Activated B cell treated with CpG ODN at 0.5 μM for 24 hours (primary cell): ENCODE measurements around the gene TLCD3B. TPM values are rescaled to one million over a fixed set of nuclear protein-coding genes. Genes with fewer than 3 reads are reported as not detected.

Experiments
- ATAC-seq: fragments of 200-7000 bp; cut with Tn5 transposase; one replicate; pipeline ENCODE4 v1.10.0; 2021; ENCODE audit warnings: low read depth, mild to moderate bottlenecking, moderate library complexity
- CTCF ChIA-PET: fragments of 350-600 bp; sonication (Branson Sonifier 250); formaldehyde crosslinking; loops from one replicate; lab custom pipeline; 2021; ENCODE audit warnings: antibody characterized with exemption; lab: Charles Lee
- POLR2A ChIA-PET: fragments of 350-600 bp; sonication (Branson Sonifier 250); formaldehyde crosslinking; loops from one replicate; lab custom pipeline; 2021; ENCODE audit warnings: antibody characterized with exemption; lab: Charles Lee
- DNase-seq: peaks from one replicate; pipeline ENCODE4 v3.0.0; 2022
- H3K27ac Mint-ChIP-seq: one replicate; pipeline ENCODE4 v1.8.0; 2020; ENCODE audit warnings: mixed read lengths
- H3K27me3 Mint-ChIP-seq: one replicate; pipeline ENCODE4 v1.8.0; 2021; ENCODE audit warnings: mixed read lengths
- H3K36me3 Mint-ChIP-seq: one replicate; pipeline ENCODE4 v1.8.0; 2021; ENCODE audit warnings: low read depth, mixed read lengths
- H3K4me1 Mint-ChIP-seq: one replicate; pipeline ENCODE4 v1.8.0; 2021; ENCODE audit warnings: mixed read lengths
- H3K4me3 Mint-ChIP-seq: one replicate; pipeline ENCODE4 v1.8.0; 2020; ENCODE audit warnings: mild to moderate bottlenecking, mixed read lengths
- H3K9me3 Mint-ChIP-seq: one replicate; pipeline ENCODE4 v1.8.0; 2020; ENCODE audit warnings: mixed read lengths
- CTCF ChIP-seq: fragments of 200-600 bp; IDR thresholded peaks from one replicate; pipeline ENCODE4 v1.8.0; 2022; ENCODE audit warnings: antibody characterized with exemption, mild to moderate bottlenecking
- intact Hi-C: fragments of 100-400 bp; cut with micrococcal nuclease; formaldehyde crosslinking; loops from one replicate; pipeline ENCODE4 v1.15.1; 2024
- total RNA-seq: library from RNA; stranded (reverse); gene quantifications from 2 replicates; pipeline ENCODE4 v1.2.3, GENCODE V29; 2022

Gene TLCD3B
- total RNA-seq, 1 donor from 2014 or later, result not detected

DNA sequence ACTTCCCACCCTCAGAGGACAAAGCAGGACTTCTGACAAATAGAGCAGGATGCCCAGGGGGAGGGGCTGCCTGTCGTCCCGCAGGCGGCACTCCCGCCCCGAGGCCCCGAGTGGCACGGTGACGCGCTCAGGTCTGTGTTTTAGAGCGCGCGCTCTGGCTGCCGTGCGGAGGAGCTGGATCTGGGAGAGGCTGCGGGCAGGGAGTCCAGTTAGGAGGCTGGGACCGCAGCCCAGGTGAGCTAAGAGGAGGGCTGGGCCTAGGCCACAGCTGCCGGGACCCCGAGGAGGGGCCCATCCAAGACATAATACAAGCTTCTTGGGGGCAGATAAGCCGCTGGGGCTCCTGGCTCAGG, 26.7 kb downstream of the TLCD3B start:
- Mint-ChIP-seq H3K27me3 (peaks cover 4% of the 10 kb centered on the region), H3K9me3 (no peaks in the 10 kb centered on the region), H3K27ac (no peak overlapping the region), H3K36me3 (peaks cover 33% of the 10 kb centered on the region), H3K4me1 (peaks cover 5% of the 10 kb centered on the region), H3K4me3 (no peak overlapping the region)
- POLR2A ChIA-PET, result interaction anchor here (0.6 to 2.2 kb wide), 7 partner anchors 8 to 273 kb away, joined by 3 to 8 read pairs (median 4); partner anchors contain the start of genes CDIPT, INO80E and TMEM219
- DNase-seq (no peak), ATAC-seq (no peak)
- no peak for TF ChIP-seq CTCF
- intact Hi-C loops, result loop anchor here (2.0 kb wide), 1 partner anchor 142 kb away; the partner anchor contains the start of gene CDIPT
- CTCF ChIA-PET, result interaction anchor here (0.6 to 1.6 kb wide), 5 partner anchors 11 to 304 kb away, joined by 3 to 6 read pairs (median 5); no protein-coding TSS in a partner anchor

DNA sequence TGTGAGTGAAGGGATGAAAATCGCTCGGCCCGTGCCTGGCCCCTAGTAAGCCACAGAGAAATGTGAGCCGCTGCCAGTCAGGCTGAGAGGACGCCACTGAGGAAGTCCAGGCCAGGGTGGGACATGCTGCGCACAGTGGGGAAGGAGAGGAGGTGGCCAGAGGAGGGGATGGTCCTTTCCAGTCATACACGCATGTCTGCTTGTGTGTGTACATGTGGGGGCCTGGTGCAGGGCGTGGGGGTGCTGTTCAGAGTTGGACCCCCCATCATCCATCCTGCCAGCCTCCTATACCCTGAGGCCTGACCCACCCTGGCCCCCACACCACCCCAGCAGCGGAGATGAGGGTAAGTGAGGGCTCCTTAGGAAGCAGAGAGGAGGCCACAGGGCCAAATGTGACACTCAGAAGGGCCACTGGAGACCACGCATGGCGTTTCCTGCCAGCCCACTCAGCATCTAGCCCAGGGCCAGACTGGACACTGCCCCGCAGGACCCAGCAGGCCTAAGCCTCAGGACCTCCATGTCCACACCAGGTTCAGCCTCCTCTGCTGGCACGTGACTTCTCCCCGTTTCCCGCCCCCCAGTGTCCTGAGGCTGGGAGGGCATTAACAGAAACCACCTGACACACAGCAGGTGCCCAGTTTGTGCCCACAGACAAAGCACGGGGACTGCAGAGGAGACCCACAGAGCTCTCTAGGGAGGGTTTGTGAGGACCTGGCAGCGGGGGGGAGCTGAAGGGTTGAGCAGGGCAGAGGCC, 27.2 kb downstream of the TLCD3B start:
- Mint-ChIP-seq H3K27me3 (no peaks in the 10 kb centered on the region), H3K4me1 (peaks cover 5% of the 10 kb centered on the region), H3K4me3 (no peak overlapping the region), H3K27ac (no peak overlapping the region), H3K36me3 (peaks cover 38% of the 10 kb centered on the region), H3K9me3 (no peaks in the 10 kb centered on the region)
- ChIA-PET CTCF (interaction anchor here (1.0 to 1.6 kb wide), 4 partner anchors 39 to 303 kb away, joined by 3 to 5 read pairs (median 4); no protein-coding TSS in a partner anchor), POLR2A (interaction anchor here (0.6 to 2.2 kb wide), 8 partner anchors 7 to 1051 kb away, joined by 3 to 8 read pairs (median 4); partner anchors contain the start of genes INO80E and TMEM219)
- no peak for DNase-seq
- no peak for TF ChIP-seq CTCF
- intact Hi-C loops, result loop anchor here (2.0 kb wide), 1 partner anchor 141 kb away; the partner anchor contains the start of gene CDIPT
- ATAC-seq, result no peak

DNA sequence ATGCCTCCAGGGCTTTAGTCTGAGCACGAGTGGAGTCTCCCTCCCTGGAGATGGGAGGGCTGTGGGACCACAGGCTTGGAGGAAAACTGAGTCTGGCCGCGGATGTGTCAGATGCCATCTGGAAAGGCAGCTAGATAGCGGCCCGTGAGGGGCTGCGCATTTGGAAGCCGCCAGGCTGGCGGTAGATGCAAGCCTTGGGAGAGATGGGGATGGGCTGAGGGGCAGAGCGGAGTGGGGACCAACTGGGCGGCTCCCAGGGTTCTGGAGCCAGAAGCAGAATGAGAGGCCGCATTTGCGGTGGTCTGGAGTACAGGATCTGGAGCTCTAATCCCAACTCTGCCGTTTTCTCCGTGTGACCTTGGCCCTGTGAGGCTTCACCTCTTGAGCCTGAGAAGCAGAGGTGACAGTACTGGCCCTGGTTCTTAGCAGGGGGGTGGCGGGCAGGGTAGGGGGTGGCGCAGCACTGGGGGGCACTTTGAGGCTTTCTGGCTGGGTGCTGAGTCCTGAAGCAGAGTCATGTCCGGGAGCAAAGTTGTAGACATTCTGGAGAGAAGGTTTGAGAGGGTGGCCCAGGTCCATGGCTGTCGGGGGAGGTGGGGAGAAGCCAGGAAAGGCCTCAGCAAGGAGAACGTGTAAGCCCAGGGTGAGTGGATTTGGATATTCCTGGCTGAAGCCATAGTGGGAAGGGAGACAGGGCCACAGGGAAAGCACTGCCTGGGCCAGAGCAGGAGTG, 28.3 kb downstream of the TLCD3B start:
- no peaks in the 10 kb centered on the region for H3K9me3 Mint-ChIP-seq
- ChIA-PET POLR2A (interaction anchor here (0.6 kb wide), 3 partner anchors 351 to 1050 kb away, joined by 3 to 7 read pairs (median 3); no protein-coding TSS in a partner anchor), CTCF (no interaction called here)
- DNase-seq (no peak), ATAC-seq (no peak)
- H3K27me3 Mint-ChIP-seq, result no peaks in the 10 kb centered on the region
- peaks cover 9% of the 10 kb centered on the region for H3K4me1 Mint-ChIP-seq
- intact Hi-C loops, result no loop called here
- TF ChIP-seq CTCF, result no peak
- H3K36me3 Mint-ChIP-seq, result peaks cover 45% of the 10 kb centered on the region
- no peak overlapping the region for H3K27ac Mint-ChIP-seq
- H3K4me3 Mint-ChIP-seq, result no peak overlapping the region

DNA sequence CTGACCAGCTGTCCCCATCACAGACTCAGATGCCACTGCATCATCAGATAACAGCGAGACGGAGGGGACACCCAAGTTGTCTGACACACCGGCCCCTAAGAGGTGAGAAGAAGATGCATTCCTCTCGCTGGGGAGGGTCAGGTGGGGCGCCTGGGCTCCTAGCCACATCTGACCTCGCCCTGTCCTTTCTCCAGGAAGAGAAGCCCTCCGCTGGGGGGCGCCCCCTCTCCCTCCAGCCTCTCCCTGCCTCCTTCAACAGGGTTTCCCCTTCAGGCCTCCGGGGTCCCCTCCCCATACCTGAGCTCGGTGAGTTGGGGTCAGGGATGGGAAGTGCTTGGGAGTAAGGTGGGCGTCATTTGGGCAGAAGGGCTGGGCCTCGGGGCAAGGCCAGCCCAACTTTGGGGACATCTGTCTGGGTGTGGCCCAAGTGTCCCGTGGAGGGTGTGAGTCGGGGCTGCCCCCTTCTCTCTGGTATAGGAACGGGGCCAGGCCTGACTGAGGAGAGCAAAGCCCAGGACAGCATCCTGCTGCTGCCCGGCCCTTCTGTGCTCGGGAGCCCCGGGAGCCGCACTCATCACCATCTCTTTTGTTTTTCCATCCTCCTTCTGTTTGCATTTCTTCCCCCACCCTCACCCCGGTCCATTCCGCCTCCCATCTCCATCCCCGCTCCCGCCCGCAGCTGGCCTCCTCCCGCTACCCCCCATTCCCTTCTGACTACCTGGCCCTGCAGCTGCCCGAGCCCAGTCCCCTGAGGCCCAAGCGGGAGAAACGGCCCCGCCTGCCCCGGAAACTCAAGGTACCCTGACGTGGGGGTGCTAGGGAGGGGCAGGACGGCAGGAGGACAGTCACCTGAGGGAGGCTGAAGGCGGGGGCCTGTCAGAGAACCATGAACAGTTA, 30.1 kb downstream of the TLCD3B start:
- no peak overlapping the region for H3K27ac Mint-ChIP-seq
- peaks cover 55% of the 10 kb centered on the region for H3K36me3 Mint-ChIP-seq
- H3K4me3 Mint-ChIP-seq, result no peak overlapping the region
- H3K9me3 Mint-ChIP-seq, result no peaks in the 10 kb centered on the region
- DNase-seq (no peak), ATAC-seq (no peak)
- peaks cover 22% of the 10 kb centered on the region for H3K4me1 Mint-ChIP-seq
- ChIA-PET CTCF (interaction anchor here (0.9 kb wide), 1 partner anchor 310 kb away, joined by 3 read pairs; no protein-coding TSS in a partner anchor), POLR2A (no interaction called here)
- H3K27me3 Mint-ChIP-seq, result no peaks in the 10 kb centered on the region
- no peak for TF ChIP-seq CTCF
- intact Hi-C loops, result no loop called here
